GM23248 (cell line): ENCODE measurements around the gene GPR17.

Experiments used
- EZH2 ChIP-seq: fragments of 200-600 bp; sonication (generic); IDR thresholded peaks from 2 replicates; pipeline ENCODE4 v1.6.1; 2018; ENCODE audit warnings: antibody characterized with exemption, mild to moderate bottlenecking; ENCODE audit not compliant: insufficient read depth, poor library complexity, severe bottlenecking
- EZH2phosphoT487 ChIP-seq: fragments of 200-600 bp; sonication (generic); IDR thresholded peaks from 2 replicates; pipeline ENCODE4 v1.6.1; 2018; ENCODE audit warnings: antibody characterized with exemption, moderate library complexity, mild to moderate bottlenecking, low read depth; ENCODE audit not compliant: insufficient read depth

DNA sequence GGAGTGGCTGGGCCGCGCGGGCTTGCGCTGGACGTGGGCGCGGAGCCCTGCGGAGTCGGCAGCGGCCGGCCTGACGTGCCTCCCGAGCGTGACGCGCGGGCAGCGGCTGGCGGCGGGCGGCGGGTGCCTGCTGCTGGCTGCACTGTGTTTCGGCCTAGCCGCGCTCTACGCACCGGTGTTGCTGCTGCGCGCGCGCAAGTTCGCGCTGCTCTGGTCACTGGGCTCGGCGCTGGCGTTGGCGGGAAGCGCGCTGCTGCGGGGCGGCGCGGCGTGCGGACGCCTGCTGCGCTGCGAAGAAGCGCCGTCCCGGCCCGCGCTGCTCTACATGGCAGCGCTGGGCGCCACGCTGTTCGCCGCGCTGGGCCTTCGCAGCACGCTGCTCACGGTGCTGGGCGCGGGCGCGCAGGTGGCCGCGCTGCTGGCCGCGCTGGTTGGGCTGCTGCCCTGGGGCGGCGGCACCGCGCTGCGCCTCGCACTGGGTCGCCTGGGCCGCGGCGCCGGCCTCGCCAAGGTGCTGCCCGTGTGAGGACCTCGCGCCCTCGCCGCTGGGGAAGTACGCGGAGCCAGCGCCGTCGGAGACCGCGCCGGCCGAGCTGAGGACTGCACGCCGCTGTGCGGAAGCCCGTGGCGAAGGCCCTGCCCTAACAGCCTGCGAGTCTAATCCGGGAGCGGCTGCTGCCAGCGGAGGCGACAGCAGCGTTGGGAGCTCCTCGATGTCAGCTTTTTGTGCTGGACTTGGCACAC lies 55.9 kb downstream of the GPR17 start:
- no peak for TF ChIP-seq EZH2phosphoT487
- no peak for TF ChIP-seq EZH2
